GM19324 (cell line): ENCODE measurements around the gene TMEM178B.

Experiments
- ATAC-seq: cut with Tn5 transposase; IDR thresholded peaks from one replicate; pipeline ENCODE4 v1.9.1; 2021; ENCODE audit warnings: mild to moderate bottlenecking, moderate library complexity; ENCODE audit not compliant: unreplicated experiment, low FRiP score

Gene TMEM178B

DNA sequence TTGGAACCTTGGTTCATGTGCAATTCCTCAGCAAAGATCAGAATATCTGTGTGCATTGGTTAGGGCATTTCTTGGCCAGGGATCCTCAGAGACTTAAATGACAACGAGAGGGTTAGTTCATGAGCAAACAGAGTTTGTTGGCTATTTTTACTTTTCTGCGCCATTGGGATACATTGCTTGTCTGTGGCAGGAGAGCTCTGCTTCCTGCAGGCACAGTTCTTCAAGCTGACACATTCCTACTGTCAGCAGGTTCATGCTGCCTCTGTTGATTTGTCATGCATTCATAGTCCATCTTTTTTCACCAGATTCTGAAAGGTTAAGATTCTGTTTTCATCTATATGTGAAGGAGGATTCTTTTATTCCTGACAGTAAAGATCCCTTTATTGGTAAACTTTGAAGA, 139.4 kb downstream of the TMEM178B start:
- no peak for ATAC-seq

DNA sequence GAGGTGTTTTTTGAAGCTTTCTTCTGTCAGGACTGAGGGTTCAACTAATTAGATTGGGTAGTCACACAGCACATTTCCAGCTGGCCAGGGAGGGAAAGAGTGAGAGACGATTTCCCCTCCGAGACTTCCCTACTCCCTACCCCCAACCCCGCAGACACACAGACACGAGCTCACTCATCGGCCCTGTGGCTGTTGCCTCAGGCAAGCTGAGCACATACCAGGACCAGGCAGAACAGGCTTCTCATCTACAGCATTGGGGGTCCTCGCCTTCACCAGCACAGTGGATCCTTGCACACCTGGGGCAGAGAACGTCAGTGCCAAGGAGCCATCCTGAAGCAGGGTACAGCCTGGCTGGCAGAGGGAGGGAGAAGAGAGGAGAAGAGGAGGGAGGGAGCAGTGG, 144.1 kb downstream of the TMEM178B start:
- ATAC-seq = no peak

DNA sequence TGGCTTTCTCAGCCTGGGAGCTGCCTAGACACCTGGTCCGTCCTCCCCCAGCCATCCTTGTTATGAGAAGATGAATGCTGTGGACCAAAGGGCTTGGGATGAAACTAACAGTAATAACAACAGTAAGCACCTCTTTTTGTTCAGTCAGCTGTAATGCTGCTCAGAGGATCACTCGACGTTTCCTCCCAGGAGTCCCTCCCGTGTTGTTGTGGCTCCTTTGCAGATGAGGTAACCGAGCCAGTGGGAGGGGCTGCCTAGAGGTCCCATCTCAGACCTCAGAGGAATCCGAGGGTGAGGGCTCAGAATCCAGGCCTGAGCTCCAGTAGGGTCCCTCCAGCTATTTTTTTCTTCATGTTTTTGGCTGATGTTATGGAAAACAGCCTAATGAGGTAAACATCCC, 145.1 kb downstream of the TMEM178B start:
- no peak for ATAC-seq

DNA sequence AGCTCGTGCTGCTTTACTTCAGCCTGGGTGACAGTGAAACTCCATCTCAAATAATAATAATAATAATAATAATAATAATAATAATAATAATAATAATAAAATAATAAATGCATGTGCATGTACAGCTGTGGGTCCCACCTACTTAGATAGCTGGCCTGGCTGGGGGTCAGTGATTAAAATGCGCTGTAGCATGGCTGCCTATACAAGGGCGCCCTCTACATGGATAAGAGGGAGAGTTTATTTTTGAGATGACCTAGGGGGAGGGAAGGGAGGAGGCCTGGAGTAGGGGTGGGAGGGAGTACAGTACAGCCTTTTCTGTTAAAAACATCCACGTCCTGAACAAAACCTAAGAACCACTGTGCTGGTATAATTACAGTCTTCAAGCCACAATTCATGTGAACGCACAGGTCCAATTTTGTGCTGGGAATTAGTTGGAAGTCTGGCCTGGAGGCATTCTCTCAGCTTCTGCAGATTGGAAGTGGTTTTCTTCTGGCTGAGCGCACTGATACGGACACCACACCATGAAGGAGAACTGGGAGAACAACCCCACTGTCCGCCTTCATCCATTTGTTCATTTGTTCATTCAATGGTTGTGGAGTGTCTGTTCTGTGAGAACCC, 146.5 kb downstream of the TMEM178B start:
- ATAC-seq = no peak

DNA sequence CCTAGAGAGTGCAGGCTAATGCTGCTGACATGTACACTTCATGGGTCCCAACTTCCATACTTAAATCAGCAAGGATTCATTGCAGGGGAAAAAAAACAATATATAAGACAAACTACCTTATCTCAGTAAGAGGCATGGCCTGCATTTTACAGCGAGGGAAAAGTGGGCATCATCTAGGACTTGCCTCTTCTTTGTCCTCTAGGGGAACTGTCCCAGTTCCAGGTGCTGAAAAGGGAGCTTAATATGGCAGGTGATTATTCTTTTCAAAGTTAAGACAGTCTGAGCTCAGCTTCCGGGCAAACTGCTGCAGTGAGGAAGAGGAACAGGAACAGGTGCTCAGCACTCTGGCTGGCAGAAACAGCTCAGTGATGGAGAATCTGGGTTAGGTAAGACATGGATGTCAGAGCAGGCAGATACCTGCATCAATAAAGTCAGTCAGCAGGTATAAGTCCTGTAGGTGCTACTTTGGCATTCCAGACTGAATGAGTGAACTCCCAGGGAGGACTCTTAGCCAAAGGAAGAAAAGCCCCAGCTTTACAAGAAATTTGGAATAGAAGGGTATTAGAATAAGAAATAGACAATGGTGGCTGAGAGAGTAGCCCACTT, 147.2 kb downstream of the TMEM178B start:
- ATAC-seq = no peak

DNA sequence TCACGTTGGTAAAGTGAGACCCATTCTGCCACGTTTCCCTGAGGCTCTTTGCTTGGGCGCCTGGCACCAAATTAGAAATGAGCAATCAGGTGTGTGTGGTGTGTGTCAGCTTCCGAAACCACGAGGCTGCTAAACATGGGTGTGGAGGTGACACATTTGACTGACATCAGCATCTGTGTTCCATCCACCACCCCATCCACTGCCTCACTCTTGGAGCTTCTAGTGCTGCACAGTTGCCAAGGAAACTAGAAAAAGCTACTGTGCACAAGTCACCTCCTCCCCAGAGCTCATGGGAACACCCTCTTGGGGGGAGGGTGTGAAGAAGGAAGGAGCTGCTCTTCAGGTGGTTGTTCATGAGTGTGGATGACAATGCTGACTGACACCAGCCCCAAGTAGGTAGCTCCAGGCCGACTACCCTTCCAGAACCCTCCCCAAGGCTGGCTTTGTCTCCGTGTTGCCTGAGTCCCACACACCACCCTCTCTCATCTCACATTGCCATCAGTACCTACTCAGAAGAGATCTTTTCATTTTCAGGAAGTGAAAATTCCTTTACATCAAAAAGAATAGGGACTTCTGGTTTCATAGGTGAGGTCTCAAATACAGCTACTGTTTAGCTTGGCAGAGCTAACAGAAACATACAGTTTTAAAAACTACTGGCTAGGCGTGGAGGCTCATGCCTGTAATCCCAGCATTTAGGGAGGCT, 152.2 kb downstream of the TMEM178B start:
- no peak for ATAC-seq

DNA sequence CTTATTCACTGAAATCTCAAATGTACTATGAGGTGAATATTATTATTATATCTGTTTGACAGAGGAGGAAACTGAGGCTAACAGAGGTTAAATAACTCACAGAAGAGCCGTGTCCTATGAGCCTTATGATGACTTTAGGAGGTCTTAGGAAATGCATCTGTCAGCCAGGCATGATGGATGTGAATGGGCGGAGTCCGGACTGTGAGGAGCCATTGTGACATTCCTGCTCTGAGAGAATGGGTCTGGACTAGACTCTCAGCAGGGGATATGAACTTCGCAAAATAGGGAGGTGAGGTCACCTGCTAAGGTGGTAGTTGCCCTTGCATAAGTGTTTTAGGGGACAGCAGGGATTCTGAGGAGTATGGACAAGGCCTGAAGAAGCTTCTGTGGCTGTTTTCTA, 153.6 kb downstream of the TMEM178B start:
- ATAC-seq = no peak

DNA sequence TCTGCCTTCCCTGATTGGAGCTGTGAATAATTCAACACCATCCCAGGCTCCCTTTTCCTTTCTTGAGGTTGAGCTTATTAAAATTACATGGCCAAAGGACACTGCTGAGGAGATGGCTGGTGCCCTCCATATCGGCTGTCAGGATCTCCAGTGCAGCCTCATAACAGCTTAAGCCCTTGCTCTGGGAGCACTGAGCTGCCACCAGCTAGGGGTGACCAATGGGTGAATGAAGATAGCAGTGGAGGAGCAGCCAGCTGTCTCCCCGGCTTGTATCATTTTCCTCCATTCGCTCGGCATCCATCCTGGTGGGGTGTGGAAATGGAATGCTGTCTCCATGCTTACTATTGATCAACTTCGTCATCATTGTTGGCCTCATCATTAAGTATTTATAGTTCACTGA, 154.6 kb downstream of the TMEM178B start:
- ATAC-seq = no peak

DNA sequence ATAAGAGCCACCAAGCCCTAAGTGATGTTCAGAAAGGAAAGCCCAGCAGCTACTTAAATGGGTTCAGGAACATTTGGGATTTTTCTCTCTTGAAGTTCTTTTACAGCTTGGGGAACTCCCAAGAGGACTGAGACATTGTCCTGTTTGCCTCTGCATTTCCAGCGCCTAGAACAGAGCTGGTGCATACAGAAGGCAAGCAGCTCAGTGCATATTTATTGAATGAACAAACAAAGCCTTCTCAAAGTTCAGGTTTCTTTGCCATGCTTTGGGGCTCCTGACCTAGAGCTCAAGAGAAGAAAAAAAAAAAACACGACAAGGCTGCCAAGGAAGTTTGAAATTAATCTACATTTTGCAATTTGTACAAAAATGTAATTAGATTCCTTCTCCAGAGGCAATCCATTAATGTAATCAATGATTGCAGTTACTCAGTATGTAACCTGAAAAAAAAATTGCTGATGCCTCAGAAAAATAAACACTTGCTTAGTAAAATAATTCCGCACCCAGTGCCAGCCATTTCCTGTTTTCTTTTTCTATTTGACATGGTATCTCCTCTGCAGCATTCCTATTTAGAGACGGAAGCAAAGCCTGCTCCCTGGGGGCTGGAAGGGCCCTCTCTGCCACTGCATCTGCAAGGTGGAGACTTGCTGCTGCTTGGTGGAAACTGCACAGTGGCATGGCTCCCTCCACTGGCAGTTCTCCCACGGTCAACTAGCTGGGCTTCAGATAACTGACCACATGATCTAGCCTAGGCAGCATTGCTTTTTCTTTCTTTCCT, 157.3 kb downstream of the TMEM178B start:
- no peak for ATAC-seq

DNA sequence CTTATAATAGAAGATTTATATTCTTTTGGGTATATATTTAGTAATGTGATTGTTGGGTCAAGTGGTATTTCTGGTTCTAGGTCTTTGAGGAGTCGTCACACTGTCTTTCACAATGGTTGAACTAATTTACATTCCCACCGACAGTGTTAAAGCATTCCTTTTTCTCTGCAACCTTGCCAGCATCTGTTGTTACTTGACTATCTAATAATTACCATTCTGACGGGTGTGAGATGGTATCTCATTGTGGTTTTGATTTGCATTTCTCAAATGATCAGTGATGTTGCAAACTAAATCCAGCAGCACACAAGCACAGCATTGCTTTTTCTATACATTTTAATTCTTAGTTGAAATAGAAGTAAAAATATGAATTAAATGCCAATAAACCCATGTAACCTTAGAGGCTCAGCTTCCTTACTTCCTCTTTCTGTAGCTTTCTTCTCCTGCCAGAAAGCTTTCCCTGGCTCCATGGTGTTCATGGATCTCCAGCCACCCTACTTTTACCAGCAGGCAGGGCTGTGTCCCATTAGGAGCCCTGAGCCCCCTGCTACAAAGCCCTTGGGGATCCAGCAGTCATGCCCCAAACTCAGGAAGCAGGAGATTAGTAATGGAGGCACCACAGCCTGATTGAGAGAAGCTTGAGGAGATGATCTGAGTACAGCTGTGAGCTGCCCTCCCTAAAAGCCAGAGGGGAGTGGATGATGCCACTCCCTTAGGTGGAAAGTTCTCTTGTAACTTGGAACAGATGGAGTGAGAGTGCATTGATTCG, 158.6 kb downstream of the TMEM178B start:
- ATAC-seq = no peak

DNA sequence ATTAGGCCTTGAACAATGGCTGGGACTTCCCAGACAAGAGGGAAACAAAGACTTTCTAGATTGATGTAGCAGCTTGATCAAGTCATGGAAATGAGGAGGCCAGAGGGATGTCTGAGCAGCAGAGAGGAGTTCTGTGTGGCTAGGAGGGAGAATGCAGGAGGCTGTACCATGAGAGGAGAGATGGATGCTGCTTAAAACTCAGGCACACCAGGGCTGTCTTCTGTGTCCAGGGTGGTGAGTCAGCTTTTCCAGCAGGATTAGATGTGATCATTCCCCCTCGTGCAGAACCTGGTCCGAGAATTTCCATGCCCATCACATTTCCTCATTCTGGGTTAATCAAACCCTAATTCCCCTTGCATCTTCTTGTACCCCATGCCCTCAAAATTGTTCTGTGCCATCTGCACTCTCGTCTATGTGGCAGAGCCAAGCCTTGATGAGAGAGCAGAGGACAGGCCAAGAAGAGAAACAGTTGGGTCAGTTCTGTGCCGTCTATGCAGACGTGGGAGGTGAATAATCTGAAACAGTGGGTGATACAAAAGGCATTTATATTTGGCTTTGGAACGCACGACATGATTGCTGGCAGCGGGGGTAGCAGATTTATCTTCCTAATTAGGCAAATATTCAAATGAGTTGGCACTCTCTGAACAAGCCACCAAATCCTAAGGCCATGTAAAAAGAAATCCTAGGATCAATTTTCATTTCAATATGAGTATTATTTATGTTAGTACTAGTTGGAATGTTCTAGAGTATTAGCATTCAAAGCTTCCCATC, 160.7 kb downstream of the TMEM178B start:
- ATAC-seq = no peak

DNA sequence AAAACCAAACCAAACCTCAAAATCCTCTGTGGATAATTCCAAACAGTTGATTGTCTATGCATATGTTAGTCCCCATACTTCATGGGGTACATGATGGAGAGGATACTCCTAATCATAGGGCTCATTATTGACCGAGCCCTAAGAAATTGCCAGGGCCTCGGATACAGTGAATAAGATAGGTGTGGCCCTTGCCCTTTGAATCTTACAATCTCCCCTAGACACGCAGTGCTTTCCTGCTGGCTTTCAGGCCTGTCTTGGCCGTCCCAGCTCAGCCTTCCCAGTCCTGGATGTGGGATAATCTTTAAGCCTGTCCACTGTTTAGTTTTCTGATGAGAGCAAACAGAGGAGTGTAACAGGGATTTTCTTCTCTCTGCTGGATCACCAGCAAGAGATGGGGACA, 161.8 kb downstream of the TMEM178B start:
- ATAC-seq = no peak

DNA sequence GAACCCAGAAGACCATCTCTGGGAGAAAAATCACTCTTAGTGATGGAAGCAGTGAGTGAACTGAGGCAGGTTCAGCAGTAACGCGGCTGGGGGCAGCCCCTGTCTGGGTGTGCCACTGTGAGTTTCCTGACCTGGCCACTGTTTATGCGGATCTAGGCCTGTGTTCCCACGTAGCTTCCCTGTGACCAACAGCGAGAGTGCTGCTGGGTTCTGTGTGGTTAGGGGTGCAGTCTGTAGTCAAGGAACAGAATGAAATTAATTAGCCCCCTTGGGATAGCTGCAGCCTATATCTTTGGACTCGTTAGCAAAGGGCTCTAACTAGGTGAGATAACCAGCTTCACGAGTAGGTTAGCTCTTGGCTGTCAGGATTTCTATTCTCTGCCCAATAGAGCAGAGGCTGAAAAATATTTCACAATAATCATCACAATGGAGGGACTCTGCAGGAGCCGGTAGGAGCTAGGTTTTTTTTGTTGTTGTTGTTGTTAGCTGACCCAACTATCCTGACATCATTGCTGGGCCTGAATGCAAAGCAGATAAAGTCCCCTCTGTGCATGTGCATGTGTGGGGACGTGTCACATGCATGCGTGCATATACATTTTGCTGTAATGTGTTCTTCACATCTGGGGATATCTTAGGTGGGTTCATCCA, 164.9 kb downstream of the TMEM178B start:
- ATAC-seq = no peak

DNA sequence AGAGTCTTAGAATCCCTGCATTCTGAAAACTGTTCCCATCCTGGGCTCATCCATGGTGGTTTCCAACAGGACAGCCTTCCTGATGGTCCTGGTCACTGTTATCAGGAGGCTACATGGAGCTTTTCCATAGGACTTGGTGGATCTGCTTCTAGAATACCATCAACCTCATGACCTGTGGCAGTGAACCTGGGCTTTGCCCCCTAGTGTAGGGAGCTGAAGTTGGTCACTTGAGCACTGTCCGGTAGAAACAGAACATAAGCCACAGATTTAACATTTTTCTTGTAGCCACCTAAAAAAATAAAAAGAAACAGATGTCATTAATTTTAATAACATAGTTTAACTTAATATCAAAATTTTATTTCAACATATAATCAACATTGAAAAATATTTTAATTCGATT, 165.8 kb downstream of the TMEM178B start:
- ATAC-seq = no peak

DNA sequence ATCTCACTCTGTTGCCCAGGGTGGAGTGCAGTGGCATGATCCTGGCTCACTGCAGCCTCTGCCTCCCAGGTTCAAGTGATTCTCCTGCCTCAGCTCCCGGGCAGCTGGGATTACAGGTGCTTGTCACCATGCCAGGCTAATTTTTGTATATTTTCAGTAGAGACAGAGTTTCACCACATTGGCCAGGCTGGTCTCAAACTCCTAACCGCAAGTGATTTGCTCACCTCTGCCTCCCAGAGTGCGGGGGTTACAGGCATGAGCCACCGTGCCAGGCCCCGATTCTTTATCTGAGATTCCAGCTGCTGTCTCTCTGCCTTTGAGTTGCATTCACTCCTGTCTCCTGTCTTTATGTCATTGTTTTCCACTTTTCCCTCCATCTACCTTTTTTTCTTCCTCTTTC, 168.7 kb downstream of the TMEM178B start:
- ATAC-seq = no peak

DNA sequence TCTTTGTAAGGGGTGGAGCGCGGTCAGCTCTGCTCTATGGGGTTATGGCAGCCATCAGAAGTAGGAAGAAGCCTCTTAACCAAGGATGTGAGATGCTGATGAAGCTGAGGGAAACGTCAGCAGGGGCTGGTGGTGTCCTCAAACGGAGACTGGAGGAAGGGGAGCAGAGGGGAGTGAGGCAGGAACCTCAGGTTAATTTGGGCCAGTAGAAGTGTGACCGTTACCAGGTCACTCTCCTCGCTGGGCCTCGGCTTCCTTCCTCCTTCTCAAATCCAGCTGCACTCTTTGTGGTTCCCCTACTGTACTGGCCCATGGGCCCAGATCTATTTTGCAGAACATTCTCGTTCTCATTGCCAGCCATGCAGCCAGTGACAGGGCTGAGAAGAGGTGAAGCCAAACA, 169.5 kb downstream of the TMEM178B start:
- ATAC-seq = no peak

DNA sequence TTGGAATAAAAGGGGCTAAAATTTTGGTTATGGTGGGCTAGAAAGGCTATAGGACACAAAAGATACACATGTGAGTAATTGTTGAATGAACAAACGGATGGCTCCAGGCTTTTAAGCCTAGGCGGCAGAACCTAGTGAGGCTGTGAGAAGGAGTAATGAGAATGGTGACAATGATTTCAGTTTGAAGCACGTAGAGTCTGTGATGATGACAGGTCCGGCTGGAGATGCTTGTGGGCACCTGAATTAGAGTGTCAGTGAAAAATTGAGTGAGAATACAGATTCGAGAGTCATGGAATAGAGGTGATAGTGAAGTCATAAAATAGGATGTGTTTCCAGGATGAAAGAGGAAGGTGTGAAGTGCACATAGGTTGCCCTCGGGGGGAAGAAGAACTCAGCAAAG, 170.6 kb downstream of the TMEM178B start:
- ATAC-seq = no peak

DNA sequence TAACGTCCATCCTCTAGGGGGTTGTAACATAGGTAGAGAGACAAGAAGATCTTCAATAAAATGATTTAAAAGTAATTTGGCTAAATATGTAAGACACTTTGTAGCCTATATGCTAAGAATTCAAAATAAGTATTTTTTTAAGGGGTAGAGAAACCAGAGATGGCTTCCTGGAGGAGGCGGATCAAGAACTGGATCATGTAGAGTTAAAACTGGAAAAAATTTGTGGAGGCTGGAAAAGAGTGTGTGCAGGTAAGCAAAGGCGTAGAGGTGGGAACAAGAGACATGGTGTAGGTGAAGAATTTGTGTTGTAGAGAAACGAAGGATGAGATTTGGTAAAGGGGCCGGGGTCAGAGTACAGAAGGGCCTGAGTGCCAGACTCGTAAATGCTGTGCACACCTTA, 172.6 kb downstream of the TMEM178B start:
- ATAC-seq = no peak

DNA sequence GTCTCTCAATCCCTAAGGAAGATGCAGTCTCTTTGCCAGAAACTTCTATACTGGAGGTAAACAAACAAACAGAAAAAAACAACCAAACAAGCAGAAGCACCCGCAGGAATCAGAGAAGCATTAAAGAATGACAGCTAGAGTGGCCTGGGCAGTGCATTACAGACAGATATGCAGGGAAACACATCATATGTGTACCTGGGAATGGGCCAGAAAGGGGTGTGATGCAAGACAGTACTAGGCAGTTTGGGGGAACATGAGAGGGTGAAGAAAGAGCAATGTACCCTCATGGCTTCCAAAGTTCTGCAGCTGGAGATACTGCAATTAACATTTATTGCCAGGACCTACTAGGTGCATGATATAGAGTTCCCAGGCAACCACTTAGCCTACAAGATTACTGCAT, 177.3 kb downstream of the TMEM178B start:
- no peak for ATAC-seq
